ENCODE data around the gene TIAM1.
A peak's percentile ranks its signal among the peaks of the same experiment; 100 is the strongest.

TIAM1 gene

DNA sequence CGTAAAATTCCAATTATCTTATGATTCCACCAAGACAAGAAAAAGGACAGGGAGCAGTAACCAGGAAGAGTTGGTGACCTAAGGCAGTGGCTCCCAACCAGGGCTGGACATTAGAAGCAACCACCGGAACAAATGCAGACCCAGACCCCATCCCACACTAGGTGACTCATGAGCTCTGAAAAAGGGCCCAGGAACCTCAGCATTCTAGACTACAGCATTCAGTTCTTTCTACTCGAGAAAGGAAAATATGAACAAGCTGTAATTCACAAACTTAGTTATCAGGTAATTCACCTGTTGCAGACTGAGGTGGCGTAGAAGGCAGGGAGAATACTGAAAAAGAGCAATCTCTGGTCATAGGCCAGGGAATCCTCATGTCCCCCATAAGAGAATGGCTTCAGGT lies 167.3 kb downstream of the TIAM1 start:
- Histone ChIP-seq H3K4me1 (ENCODE audit: insufficient read depth, low read length) (peaks cover 3% of the 10 kb centered on the region; the same call in 1 of the 2 replicates), H3K9ac (ENCODE audit: low read depth, low read length) (no peak overlapping the region), H3K36me3 (ENCODE audit: insufficient read depth, low read length) (no peaks in the 10 kb centered on the region), H3K9me3 (ENCODE audit: control insufficient read depth, insufficient read depth, low read length) (no peaks in the 10 kb centered on the region)

DNA sequence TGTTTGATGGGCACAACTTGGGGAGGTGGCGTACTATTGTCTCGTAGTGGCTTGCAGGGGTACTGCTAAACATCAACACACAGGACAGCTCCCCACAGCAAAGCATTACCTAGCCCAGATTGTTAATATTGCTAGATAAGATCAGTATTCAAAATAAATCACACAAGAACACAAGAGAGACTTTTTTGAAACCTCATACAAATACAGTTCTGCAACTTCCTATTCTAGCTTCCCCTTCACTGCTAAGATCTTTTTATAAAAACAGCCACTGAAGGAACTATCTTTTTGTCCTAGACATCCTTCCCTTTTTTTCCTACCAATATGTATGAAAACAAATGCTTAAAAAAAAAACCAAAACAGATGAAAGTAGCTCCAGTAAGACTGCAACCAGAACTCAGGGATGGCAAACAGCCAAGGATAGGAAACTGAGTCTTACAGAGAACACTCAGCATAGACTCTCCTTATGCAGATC lies 167.9 kb downstream of the TIAM1 start:
- H3K4me1 ChIP-seq (ENCODE audit: insufficient read depth, low read length), result peaks cover 3% of the 10 kb centered on the region; the same call in 1 of the 2 replicates
- no peaks in the 10 kb centered on the region for H3K36me3 ChIP-seq (ENCODE audit: insufficient read depth, low read length)
- H3K9me3 ChIP-seq (ENCODE audit: control insufficient read depth, insufficient read depth, low read length), result no peaks in the 10 kb centered on the region
- H3K9ac ChIP-seq (ENCODE audit: low read depth, low read length), result no peak overlapping the region

DNA sequence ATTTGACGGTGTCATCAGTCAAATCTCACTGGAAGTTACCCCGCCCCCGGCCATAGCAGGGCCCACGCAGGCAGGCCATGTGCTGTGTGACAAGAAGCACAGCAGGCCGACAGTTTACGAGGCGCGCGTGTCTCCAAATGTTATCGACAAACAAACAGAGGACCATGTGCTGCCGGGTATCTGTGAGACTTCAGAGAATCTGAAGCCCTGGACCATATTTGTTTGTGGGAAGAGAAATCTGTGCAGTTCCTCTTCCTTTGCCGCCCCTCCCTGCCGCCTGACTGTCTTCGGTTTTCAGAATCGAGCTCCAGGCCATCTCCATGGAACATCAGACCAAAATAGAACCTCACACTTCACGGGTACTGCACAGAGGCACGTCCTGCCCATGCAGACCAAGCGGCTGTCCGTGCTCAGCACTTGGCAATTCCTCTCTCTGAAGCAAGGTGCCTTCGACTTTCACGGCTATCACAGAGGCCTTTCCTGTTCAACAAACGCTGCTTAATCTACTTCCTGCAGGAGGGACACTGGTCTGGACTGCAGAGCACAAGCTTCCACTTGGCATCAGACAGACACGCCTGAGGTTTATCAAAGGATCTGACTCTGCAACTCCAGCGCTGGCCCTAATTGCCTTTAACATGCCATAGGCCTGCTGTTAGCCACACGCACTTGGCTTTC lies 170.0 kb downstream of the TIAM1 start:
- Histone ChIP-seq H3K36me3 (ENCODE audit: insufficient read depth, low read length) (no peaks in the 10 kb centered on the region), H3K9ac (ENCODE audit: low read depth, low read length) (no peak overlapping the region), H3K9me3 (ENCODE audit: control insufficient read depth, insufficient read depth, low read length) (no peaks in the 10 kb centered on the region), H3K4me1 (ENCODE audit: insufficient read depth, low read length) (peaks cover 3% of the 10 kb centered on the region; the same call in 1 of the 2 replicates)

DNA sequence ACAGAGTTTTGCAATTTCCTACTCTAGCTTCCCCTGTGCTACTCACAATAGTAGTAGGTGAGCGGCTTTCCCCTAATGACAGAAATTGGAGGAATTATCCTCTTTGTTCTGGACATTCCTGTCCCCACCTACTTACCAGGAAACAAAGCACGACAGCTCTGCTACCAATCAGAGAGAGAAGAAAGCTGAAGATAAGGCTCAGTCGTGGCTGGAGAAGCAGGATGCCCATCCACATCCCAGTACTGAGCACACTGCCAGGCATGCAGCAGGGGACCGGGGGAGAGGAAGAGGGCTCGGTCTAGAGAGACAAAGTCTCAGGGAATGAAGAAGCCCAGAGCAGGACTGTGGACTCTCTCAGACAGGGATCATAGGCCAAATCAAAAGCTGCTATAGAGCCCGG lies 171.7 kb downstream of the TIAM1 start:
- Histone ChIP-seq H3K9me3 (ENCODE audit: control insufficient read depth, insufficient read depth, low read length) (no peaks in the 10 kb centered on the region), H3K4me1 (ENCODE audit: insufficient read depth, low read length) (peaks cover 3% of the 10 kb centered on the region; the same call in 1 of the 2 replicates), H3K9ac (ENCODE audit: low read depth, low read length) (no peak overlapping the region), H3K36me3 (ENCODE audit: insufficient read depth, low read length) (no peaks in the 10 kb centered on the region)

DNA sequence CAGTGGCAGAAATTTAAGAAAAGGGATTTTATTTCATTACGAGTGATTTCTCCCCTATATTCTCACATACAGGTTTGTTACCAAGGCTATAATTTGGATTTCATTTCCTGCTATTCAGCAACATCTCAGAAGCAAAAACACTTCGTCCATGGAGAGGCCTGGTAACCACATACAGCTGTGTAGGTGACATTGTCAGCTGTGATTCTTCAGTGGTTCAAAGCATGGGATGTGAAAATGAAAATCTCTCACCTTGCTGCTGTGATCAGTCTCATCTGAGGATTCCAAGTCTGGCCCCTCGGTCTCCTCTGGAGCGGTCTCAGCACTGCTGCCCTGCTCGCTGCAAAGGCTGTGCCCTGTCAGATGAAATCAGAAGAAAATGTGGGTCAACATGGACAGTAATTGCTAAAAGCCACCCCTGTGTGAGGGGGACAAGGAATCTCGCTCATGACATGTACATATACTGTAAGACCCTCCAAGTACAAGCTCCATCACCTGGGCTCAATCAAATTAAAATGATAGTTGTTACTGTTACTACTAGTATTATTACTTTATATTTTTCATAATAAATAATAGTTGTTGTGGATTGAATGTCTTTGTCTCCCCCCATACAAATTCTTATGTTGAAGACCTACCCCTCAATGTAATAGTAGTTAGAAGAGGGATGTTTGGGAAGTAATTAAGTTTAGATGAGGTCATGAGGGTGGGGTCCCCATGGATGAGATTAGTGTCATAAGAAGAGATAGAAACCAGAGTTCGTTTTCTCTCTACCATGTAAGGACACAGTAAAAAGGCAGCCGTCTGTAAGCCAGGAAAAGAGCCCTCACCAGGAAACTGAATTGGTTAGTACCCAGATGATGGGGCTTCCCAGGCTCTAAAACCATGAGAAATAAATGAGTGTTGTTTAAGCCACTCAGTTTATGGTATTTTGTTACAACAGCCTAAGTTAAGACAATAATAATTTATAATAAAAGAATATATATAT lies 179.1 kb downstream of the TIAM1 start:
- Histone ChIP-seq H3K9ac (ENCODE audit: low read depth, low read length) (no peak overlapping the region), H3K9me3 (ENCODE audit: control insufficient read depth, insufficient read depth, low read length) (no peaks in the 10 kb centered on the region), H3K4me1 (ENCODE audit: insufficient read depth, low read length) (peaks cover 13% of the 10 kb centered on the region), H3K36me3 (ENCODE audit: insufficient read depth, low read length) (no peaks in the 10 kb centered on the region)

DNA sequence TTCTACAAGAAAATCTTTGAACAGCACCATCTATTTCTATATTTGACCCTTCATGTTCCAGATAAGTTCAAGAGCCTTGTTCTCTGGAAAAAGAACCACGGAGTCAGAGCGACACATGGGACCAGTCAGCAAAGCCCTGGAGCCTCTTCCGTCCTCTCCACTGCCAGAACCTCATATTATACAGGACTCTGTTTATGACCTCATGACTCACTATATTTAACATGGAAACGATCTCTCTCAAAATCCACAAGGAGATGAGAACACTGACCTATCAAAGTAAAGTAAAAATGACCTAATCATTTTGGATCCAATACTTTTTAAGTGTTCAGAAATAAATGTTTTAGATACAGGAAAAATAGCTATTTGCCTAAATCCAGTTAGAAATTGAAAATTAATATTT lies 181.2 kb downstream of the TIAM1 start:
- no peak overlapping the region for H3K9ac ChIP-seq (ENCODE audit: low read depth, low read length)
- H3K4me1 ChIP-seq (ENCODE audit: insufficient read depth, low read length), result peaks cover 28% of the 10 kb centered on the region
- no peaks in the 10 kb centered on the region for H3K36me3 ChIP-seq (ENCODE audit: insufficient read depth, low read length)
- 0 out of 2 replicates have a peak, but pooled peaks cover under 1% of the 10 kb centered on the region for H3K9me3 ChIP-seq (ENCODE audit: control insufficient read depth, insufficient read depth, low read length)

DNA sequence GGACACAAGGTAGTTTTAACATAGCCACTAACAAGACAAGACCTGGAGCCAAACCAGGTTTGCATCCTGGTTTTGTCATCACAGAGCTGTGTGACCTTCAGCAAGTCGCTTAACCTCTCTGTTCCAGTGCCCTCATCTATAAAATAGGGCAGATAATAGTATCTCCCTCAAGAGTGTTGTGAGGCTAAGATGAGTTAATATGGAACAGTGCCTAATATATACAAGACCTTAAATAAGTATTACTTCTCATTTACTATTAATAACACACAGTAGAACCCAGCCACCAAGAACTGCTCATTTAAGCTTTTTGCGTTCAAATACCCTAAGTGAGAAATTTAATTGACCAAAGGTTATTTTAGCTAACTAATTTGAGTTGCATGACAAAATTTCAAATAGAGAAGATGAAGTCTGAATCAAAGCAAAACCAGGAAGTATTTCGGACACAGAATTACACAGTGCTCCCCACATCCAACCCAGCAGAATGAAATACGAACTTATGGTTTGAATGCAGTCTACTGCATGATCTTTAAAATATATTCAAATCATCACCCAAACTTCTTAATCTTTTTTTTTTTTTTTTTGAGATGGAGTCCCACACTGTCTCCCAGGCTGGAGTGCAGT lies 181.9 kb downstream of the TIAM1 start:
- Histone ChIP-seq H3K36me3 (ENCODE audit: insufficient read depth, low read length) (no peaks in the 10 kb centered on the region), H3K4me1 (ENCODE audit: insufficient read depth, low read length) (peaks cover 28% of the 10 kb centered on the region), H3K9ac (ENCODE audit: low read depth, low read length) (no peak overlapping the region), H3K9me3 (ENCODE audit: control insufficient read depth, insufficient read depth, low read length) (peaks cover 7% of the 10 kb centered on the region; the same call in 1 of the 2 replicates)

DNA sequence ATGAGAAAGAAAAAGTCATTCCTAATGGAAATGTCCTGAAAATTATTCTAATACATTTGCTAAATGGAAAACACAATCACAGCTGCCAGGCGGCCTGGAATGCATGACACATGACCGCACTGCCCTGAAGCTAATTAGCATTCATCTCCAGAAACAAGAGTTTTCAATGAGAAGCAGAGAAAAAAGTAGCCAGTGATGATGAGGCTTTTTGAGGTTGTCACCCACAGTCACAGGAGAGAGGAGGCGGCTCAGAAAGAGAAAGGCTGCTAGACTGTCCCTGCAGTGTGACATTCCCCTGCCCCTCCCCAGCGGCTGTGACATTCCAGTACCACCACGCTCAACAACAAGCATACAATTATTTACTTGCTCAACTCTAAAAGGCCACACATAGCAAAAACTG lies 182.9 kb downstream of the TIAM1 start:
- Histone ChIP-seq H3K9me3 (ENCODE audit: control insufficient read depth, insufficient read depth, low read length) (peaks cover 14% of the 10 kb centered on the region; the same call in 1 of the 2 replicates), H3K9ac (ENCODE audit: low read depth, low read length) (peak overlapping the region; percentile 35; the same call in 1 of the 2 replicates), H3K36me3 (ENCODE audit: insufficient read depth, low read length) (no peaks in the 10 kb centered on the region; the same call in 1 of the 2 replicates), H3K4me1 (ENCODE audit: insufficient read depth, low read length) (peaks cover 28% of the 10 kb centered on the region)

DNA sequence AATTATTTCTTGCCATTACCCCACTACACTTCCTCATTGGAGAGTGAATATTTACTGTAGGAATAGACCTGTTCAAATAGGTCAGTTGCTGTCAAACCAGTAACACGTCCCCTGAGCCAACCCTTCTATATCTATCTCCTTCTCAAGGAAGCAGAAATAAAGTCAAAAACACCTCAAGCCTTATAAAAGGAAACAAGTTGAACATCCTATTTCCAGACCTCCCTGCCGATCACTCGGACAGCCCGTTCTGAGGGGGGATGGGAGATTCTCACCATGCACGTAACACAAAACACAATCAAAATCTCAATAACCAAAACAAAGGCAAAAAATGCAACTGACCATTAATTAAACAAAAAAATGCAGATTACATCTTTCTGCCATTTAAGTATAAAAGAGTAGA lies 184.3 kb downstream of the TIAM1 start:
- Histone ChIP-seq H3K4me1 (ENCODE audit: insufficient read depth, low read length) (peaks cover 28% of the 10 kb centered on the region), H3K36me3 (ENCODE audit: insufficient read depth, low read length) (no peaks in the 10 kb centered on the region; the same call in 1 of the 2 replicates), H3K9ac (ENCODE audit: low read depth, low read length) (peak overlapping the region; percentile 35; the same call in 1 of the 2 replicates), H3K9me3 (ENCODE audit: control insufficient read depth, insufficient read depth, low read length) (peaks cover 19% of the 10 kb centered on the region)

DNA sequence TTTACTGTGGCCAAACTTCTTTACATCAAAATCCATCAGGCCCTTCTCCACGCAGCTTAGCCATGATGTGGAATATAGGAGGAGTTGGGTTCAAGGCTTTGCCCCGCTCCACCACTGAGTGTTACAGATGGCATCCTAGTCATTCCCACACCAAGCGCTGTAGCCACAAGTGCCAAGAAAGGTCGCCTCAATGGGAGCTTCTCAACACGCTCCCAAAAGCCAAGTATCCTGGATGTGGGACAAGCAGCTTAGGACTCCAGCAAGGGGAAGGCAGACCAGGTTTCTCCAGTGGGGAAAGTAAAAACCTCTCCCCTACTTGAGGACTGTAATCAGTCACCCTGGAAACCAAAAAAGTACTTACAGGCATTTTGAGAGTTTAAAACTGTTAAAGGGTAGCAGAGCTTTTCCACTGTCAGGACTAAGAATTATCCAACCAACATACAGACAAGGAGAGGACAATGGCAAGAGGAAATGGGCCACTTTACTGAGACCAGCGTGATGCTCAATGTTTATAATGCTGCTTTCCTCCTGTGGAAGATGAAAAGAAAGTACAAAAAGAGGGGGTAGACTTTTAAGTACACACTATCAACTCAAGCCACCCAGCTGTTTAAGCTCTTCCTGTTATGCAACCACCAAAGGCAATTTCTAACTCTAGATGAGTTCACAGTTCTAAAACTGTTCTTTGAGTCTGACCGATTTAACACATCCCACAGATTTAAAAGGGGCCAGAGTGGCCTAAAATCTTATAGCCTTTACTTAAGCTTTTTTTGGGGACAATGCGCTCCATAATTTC lies 185.1 kb downstream of the TIAM1 start:
- H3K9ac ChIP-seq (ENCODE audit: low read depth, low read length), result 0 out of 2 replicates have a peak overlapping the region, but pooled peaks have one; percentile 35
- H3K36me3 ChIP-seq (ENCODE audit: insufficient read depth, low read length), result no peaks in the 10 kb centered on the region; the same call in 1 of the 2 replicates

DNA sequence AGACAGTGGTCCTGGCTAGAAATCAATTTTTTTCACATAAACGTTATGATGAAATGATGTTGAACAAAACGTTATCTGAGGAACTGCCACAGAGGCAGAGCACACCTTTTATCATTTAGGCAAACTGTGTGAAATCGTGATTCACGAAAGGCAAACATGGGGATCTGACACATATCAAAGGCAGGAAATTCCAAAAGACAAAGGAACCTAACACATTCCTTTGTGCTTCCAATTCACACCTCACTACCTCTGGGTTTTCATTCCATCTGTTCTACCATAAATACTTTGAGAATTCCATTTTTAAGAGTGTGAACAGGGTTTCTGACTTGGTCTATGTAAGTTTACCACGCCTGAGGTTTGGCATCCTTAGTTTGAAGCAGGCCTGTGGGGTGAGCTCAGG lies 186.3 kb downstream of the TIAM1 start:
- Histone ChIP-seq H3K4me1 (ENCODE audit: insufficient read depth, low read length) (peaks cover 28% of the 10 kb centered on the region), H3K9ac (ENCODE audit: low read depth, low read length) (no peak overlapping the region), H3K9me3 (ENCODE audit: control insufficient read depth, insufficient read depth, low read length) (peaks cover 19% of the 10 kb centered on the region), H3K36me3 (ENCODE audit: insufficient read depth, low read length) (no peaks in the 10 kb centered on the region; the same call in 1 of the 2 replicates)

More for the DNA sequence above, 185.1 kb downstream of the TIAM1 start:
- H3K9me3 ChIP-seq (ENCODE audit: control insufficient read depth, insufficient read depth, low read length), result peaks cover 19% of the 10 kb centered on the region
- peaks cover 28% of the 10 kb centered on the region for H3K4me1 ChIP-seq (ENCODE audit: insufficient read depth, low read length)

DNA sequence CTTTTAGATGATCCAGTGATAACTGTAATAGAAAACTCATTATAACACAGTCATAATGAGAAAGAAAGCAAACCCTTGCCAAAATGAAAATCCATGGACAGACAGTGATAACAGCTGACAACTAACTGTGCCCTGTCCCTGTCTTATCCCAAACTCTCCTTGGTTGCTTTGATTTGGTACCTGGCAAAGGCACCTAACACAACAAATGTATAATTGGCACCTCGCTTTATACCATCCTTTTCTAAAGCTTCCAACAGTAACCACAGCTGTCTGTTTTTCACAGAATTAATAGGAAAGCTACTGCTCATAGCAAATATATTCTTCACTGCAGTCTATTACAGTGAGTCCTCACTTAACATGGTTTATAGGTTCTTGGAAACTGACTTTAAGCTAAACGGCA lies 187.4 kb downstream of the TIAM1 start:
- peaks cover 25% of the 10 kb centered on the region for H3K4me1 ChIP-seq (ENCODE audit: insufficient read depth, low read length)
- no peaks in the 10 kb centered on the region; the same call in 1 of the 2 replicates for H3K36me3 ChIP-seq (ENCODE audit: insufficient read depth, low read length)
- no peak overlapping the region for H3K9ac ChIP-seq (ENCODE audit: low read depth, low read length)
- H3K9me3 ChIP-seq (ENCODE audit: control insufficient read depth, insufficient read depth, low read length), result peaks cover 19% of the 10 kb centered on the region

DNA sequence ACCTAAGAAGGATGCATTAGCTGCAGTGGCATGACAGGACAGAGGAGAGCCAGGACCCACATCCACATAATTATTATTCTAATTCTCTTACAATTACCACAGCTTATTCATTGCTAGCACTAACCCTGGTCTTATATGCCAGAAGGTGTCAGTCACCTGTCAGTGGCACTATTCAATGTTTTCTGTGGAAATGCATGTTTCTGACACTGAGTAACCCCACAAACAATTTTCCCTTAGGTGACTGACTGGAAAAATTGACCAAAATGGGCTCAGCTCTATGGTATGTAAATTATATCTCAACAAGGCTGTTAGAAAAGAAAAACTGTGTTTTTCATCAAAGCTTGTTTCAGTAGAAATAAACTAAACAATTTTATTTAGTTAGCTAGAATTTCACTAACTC lies 187.9 kb downstream of the TIAM1 start:
- no peaks in the 10 kb centered on the region; the same call in 1 of the 2 replicates for H3K36me3 ChIP-seq (ENCODE audit: insufficient read depth, low read length)
- no peak overlapping the region for H3K9ac ChIP-seq (ENCODE audit: low read depth, low read length)
- H3K9me3 ChIP-seq (ENCODE audit: control insufficient read depth, insufficient read depth, low read length), result peaks cover 19% of the 10 kb centered on the region
- H3K4me1 ChIP-seq (ENCODE audit: insufficient read depth, low read length), result peaks cover 20% of the 10 kb centered on the region
